ENCODE results near the gene MAD2L2. TPM values are rescaled to one million over a fixed set of nuclear protein-coding genes. Genes with fewer than 3 reads are reported as not detected.

MAD2L2 gene
- 58.2 and 61.2 TPM in 2 replicates for total RNA-seq

DNA sequence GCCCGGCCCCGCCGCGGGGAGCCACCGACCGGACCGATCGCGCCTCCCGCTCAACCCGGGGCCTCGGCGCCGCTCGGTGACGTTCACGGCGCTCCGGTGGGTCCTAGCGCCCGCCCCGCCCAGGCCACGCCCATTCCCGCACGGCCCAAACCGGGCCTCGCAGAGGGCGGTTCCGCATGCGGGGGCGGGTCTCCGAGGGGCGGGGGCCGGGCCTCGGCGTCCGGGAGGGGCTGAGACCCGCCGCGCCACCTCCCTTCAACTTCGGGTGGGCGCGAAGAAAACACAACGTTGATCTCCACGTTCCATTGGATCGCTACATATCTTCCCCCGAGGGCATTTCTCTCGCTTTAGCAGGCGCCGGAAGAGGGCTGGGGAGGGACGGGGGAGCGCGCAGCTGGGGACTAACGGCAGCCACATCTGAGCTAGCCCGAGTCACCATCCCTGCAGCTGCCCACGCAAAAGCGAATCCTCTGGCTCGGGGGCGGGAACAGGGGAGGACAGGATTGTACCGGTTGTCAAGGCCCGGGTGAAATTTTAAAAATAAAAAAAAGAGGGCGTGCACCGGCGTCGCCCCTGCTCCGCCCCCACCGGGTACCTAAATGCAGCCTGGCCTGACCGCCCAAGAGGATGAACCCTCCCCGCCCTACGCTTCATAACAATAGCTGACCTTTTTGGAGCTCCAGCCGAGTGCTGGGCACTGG is at the start of gene MAD2L2:
TSS of gene MAD2L2 (minus strand) at position 78 of the 701 bp plus-strand sequence. CDS start 547 bp downstream, outside the sequence.
- intact Hi-C loops (cut with micrococcal nuclease): loop anchor here (1.0 kb wide), 9 partner anchors 9 to 419 kb away; partner anchors contain the start of genes AGTRAP, FBXO2, FBXO44 and FBXO6

GRCh38 chr1:11730429-11730891 is 49.5 kb upstream of the MAD2L2 start:
- intact Hi-C loops (cut with micrococcal nuclease): loop anchor here (1.0 kb wide), 2 partner anchors 11 to 179 kb away; no protein-coding TSS in a partner anchor

GRCh38 chr1:11729498-11730428 is 48.8 kb upstream of the MAD2L2 start:
- intact Hi-C loops (cut with micrococcal nuclease): loop anchor here (1.0 kb wide), 2 partner anchors 10 to 180 kb away; no protein-coding TSS in a partner anchor

DNA sequence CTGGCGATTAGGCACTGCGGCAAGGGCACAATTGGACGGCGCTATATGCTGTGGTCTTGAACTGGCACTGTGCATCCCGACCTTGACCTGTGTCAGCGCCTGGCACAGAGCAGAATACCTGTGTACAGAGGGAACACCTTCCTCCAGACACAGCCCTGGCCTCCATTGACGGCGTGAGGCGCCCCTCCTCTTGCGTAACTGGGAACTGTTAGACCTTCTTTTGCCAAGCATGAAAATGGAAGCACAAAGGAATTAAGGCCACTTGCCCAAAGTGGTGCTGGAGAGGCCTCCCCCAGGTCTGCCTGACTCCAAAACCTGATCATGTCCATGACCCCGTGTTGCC is 48.2 kb upstream of the MAD2L2 start:
- intact Hi-C loops (cut with micrococcal nuclease): no loop called here

DNA sequence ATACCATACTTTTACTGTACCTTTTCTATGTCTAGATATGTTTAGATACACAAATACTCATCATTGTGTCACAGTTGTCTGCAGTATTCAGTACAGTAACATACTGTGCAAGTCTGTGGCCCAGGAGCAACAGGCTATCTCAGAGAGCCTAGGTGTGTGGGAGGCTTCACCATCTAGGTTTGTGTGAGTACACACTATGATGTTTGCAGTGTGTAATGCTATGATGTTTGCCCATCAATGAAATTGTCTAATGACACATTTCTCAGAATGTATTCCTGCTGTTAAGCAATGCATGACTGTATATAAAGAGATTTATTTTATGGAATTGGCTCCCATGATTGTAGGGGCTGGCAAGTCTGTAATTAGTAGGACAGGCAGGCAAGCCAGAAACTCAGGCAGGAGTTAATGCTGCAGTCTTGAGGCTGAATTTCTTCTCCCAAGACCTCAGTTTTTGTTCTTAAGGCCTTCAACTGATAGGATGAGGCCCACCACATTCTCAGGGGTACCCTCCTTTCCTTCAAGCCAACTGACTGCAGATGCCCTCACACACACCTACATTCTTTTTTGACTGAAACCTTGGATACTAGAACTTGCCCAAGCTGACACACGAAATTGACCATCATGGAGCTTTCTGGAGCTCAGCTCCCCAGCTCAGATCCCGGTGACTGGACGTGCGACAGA is 47.3 kb upstream of the MAD2L2 start:
- intact Hi-C loops (cut with micrococcal nuclease): no loop called here

DNA sequence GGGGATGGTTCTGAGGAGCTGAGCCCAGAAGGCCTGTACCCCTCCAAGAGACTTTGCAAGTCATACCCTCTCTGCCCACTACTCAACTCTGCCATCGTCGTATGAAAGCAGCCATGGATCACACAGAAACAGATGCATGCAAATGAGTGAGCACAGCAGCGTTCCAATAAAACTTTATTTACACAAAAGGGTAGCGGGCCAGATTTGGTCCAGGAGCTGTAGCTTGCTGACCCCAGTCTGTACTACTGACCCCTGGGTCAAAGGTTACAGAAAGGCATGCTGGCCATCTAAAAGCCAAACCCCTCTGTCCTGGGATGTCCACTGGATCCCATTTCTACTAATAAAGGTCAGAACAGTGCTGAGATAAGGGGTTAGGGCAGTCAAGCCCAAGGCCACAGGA is 46.2 kb upstream of the MAD2L2 start:
- intact Hi-C loops (cut with micrococcal nuclease): no loop called here

DNA sequence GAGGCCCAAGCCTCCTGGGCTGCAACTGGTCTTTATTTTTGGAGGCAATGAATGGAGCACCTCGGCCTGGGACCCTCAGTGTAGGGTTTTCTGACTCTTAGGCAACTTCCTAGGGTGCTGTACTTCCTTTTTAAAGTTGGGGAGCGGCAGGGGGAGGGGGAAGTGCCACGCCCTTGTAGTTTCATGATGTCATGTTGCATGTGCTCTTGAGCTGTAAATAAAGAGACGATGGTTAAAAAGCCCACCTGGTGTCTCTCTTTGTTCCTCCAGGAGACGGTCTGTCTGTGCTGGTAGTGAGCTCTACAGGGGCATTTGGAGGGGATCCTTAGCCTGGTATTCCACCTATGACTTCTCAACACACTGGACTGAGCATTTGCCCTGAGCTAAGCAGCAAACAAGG is 44.7 kb upstream of the MAD2L2 start:
- intact Hi-C loops (cut with micrococcal nuclease): no loop called here

GRCh38 chr1:11722538-11722937 is 41.6 kb upstream of the MAD2L2 start:
- intact Hi-C loops (cut with micrococcal nuclease): no loop called here

DNA sequence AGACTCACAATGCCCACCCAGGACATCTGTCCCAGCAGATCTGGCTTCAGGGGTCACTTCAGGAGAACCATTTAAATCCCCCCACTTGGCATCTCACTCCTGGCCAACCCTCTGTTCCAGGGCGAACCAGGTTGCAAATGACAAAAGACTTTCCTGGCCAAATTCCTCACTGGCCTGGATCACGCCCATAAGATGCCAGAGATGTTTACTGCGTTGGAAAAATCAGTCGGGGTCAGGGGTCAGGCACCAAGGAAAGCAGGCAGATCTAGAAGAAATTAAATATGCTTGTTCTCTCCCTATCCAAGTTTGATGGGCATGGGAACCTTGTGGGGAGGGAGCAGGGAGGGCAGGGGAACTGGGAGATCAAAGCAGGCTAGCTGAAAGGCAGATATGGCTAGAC is 40.4 kb upstream of the MAD2L2 start:
- intact Hi-C loops (cut with micrococcal nuclease): no loop called here

GRCh38 chr1:11720525-11720924 is 39.6 kb upstream of the MAD2L2 start:
- intact Hi-C loops (cut with micrococcal nuclease): no loop called here

- intact Hi-C loops (cut with micrococcal nuclease): no loop called here
These were observed 39.1 kb upstream of the MAD2L2 start for GRCh38 chr1:11720033-11720376.

- intact Hi-C loops (cut with micrococcal nuclease): loop anchor here (1.0 to 2.0 kb wide), 10 partner anchors 11 to 682 kb away; partner anchors contain the start of genes AGTRAP, FBXO6, MAD2L2 and MTOR
These were observed 38.5 kb upstream of the MAD2L2 start for GRCh38 chr1:11719313-11720032.

DNA sequence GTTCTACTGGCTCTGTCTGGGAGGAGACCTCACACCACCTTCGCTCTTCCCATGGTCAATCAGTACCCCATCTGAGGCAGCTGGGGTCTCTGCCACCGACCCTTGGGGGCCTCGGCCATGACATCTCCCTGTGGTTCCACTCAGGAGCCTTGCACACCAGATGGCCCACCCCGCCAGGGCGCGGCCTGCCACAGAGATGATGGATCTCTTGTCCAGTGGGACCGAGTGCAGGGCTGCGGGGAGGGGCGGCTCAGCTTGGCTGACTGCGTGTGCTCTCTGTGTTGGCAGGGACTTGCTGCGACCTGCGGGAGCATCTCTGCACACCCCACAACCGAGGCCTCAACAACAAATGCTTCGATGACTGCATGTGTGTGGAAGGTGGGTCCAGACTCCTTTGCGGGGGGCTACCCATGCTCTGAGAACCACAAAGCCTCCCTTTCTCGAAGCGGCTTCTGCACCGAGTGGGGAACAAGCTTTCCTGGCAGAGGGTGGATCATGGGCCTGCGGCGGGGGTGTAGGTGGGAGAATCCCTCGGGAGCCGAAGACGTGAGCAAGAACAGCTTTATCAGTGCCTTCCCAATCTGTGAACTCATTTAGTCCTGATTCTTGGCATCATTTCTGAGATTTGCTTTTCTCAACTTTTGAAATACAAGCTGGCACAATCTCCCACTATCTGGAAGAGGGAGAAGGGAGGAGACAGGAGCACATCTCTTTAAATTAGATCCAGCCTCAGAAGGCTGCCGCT is 34.1 kb upstream of the MAD2L2 start:
- intact Hi-C loops (cut with micrococcal nuclease): no loop called here

- intact Hi-C loops (cut with micrococcal nuclease): no loop called here
These were observed 32.1 kb upstream of the MAD2L2 start for GRCh38 chr1:11713095-11713494.

DNA sequence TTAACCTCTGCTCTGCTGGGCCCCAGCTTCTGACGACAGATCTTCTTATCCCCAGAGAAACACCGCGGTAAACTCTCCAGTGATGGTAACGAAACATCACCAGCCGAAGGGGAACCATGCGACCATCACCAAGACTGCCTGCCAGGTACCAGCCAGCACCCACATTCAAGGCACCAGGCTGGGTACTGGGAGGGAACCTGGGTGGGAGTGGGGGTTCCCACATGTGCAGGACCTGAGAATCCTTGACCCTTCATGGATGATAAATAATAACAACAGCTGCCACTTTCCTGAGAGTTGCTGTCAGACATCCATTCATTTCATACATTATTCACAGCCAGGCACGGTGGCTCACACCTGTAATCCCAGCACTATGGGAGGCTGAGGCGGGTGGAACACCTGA is 31.3 kb upstream of the MAD2L2 start:
- intact Hi-C loops (cut with micrococcal nuclease): no loop called here

DNA sequence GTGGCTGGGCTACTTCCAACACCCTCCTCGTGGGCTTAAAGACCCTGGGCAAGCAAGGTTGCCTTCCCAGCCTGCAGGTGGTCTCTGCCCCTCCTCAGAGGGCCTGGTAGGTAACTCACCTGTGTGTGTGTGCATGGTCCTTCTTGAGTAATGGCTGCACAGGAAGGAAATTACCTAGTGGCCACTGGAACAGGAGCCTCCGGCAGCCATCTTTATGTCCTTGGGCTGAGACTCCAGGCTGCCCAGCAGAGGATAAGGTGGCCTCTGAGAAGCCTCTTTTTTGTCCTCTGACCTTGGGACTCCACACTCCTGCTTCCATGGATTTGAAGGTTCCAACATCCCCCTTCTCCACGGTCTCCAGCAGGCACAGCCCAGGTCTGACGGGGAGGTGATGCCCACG is 30.5 kb upstream of the MAD2L2 start:
- intact Hi-C loops (cut with micrococcal nuclease): no loop called here

- intact Hi-C loops (cut with micrococcal nuclease): no loop called here
These were observed 27.8 kb upstream of the MAD2L2 start for GRCh38 chr1:11708554-11709350.

DNA sequence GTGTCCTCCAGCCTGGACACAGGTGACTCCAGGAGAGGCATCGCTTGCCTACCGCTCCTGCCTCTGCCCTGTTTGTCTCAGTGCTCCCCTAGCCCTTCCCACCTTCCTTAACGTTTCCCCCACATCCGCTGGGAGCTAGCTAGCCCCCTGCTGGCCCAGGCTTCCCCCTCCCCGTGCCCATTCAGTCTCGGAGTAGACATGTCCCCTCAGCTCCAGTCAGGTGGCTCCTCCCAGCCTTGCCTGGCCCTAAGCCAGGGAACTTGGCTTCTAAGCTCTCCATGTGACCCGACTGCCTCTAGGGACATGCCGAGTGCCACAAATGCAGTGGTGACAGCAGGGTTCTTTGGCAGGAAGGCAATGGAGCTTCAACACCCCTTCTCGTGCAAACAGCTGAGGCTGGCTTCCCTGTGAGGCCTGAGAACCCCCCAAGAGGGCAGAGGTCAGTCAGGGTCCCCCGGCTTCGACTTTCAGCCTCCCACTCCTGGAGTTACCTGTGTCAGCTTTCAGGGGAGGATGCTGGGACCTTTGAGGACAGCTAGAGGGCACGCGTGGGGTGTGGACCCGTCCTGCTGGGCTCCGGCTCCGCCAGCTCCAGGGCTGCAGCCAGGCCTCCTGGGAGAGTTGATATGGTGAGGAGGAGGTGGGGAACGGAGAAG is 26.8 kb upstream of the MAD2L2 start:
- intact Hi-C loops (cut with micrococcal nuclease): no loop called here

DNA sequence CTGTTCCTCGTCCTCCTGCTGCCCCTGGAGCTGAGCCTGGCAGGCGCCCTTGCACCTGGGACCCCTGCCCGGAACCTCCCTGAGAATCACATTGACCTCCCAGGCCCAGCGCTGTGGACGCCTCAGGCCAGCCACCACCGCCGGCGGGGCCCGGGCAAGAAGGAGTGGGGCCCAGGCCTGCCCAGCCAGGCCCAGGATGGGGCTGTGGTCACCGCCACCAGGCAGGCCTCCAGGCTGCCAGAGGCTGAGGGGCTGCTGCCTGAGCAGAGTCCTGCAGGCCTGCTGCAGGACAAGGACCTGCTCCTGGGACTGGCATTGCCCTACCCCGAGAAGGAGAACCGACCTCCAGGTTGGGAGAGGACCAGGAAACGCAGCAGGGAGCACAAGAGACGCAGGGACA is 25.3 kb upstream of the MAD2L2 start:
- intact Hi-C loops (cut with micrococcal nuclease): no loop called here
